OCI-LY3 (cell line): ENCODE results near the gene RELL1.

Experiments used
- EZH2phosphoT487 ChIP-seq: fragments of 200-600 bp; shearing (Covaris generic); IDR thresholded peaks from 2 replicates; pipeline ENCODE4 v1.6.1; 2018; ENCODE audit warnings: antibody characterized with exemption, mixed run types, low read depth
- TF ChIP-seq, protein P1 (sequence below): fragments of 200-600, 300-600 bp; sonication (generic); IDR thresholded peaks from 2 replicates; pipeline ENCODE4 v1.5.1; 2014; ENCODE audit warnings: antibody characterized with exemption, low read length, low read depth

DNA sequence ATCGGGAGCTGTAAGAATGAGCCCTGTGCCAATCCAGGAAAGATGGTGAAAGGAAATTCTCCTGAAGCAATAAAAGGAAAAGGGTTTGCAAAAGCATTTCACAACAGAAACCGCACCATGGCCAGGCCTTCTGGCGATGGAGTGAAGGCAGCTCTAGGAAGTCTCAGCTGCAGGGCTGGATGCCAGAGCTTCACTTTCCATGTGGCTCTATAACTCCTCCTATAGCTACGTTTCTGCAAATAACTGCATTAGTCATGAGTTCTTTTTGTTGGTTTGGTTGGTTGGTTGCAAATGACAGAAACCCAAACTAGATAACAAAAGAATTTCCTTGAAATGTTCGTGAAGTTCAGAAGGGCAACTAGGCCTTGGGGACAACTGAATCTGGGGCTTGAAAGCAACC, 84.6 kb downstream of the RELL1 start:
- TF ChIP-seq, protein P1, sequence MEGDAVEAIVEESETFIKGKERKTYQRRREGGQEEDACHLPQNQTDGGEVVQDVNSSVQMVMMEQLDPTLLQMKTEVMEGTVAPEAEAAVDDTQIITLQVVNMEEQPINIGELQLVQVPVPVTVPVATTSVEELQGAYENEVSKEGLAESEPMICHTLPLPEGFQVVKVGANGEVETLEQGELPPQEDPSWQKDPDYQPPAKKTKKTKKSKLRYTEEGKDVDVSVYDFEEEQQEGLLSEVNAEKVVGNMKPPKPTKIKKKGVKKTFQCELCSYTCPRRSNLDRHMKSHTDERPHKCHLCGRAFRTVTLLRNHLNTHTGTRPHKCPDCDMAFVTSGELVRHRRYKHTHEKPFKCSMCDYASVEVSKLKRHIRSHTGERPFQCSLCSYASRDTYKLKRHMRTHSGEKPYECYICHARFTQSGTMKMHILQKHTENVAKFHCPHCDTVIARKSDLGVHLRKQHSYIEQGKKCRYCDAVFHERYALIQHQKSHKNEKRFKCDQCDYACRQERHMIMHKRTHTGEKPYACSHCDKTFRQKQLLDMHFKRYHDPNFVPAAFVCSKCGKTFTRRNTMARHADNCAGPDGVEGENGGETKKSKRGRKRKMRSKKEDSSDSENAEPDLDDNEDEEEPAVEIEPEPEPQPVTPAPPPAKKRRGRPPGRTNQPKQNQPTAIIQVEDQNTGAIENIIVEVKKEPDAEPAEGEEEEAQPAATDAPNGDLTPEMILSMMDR, result no peak
- TF ChIP-seq EZH2phosphoT487, result no peak
